Measurements from ENCODE around the gene VPS13C.
"Not testable (repeated sequence)": the region's sequence is repeated elsewhere in the genome, so short reads cannot be mapped to it uniquely, and the experiment has no call there.

Gene VPS13C

DNA sequence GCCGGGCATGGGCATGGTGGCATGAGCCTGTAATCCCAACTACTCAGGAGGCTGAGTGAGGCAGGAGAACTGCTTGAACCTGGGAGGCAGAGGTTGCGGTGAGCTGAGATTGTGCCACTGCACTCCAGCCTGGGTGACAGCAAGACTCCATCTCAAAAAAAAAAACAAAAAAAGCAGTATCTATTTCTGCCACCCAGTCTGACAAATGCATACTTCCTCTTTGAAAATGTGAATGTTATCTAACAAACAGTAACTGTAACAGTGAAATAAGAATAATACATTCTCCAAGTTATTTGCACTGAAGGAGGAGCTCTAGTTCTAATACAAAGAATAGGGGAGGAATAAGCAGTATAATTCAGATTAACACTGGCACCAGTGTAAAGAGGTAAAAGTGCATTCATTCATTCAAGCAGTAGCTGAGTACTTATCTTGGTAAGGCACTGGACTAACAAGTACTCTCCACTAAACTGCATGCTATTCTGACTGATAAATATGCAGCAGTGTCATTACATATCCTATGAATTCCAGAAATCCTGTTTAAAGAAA, 12.9 kb downstream of the VPS13C start:
- DNase-seq (ENCODE audit: low read depth) = no peak

DNA sequence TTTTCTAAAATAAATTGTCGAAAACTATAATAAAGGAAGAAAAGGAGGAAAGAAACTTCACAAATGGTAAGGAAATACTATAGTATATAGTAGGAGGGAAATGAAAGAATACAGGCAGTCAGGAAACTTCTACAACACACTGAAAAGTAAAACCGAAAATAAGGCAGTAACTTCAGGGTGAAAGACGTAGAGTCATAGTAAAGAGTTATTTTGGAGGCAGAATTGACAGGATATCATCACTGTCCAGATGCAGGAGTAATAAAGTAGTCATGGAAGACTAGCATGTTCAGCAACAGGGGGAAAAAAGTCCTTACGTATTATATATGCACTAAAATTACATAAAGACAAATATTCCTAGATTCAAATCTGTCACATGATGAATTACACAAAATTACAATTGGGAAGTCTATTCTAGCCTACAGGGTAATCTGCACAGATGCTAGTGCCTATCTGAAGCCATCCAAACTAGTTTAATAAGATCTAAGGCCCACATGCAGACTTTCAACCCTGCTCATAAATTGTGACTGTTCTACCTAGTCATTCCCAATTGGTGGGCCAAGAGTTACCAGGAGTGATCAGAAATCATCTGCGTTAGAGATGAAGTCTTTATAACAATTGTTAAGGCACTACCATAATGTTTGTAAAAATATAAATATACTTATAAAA, 14.0 kb downstream of the VPS13C start:
- DNase-seq (ENCODE audit: low read depth) = no peak

DNA sequence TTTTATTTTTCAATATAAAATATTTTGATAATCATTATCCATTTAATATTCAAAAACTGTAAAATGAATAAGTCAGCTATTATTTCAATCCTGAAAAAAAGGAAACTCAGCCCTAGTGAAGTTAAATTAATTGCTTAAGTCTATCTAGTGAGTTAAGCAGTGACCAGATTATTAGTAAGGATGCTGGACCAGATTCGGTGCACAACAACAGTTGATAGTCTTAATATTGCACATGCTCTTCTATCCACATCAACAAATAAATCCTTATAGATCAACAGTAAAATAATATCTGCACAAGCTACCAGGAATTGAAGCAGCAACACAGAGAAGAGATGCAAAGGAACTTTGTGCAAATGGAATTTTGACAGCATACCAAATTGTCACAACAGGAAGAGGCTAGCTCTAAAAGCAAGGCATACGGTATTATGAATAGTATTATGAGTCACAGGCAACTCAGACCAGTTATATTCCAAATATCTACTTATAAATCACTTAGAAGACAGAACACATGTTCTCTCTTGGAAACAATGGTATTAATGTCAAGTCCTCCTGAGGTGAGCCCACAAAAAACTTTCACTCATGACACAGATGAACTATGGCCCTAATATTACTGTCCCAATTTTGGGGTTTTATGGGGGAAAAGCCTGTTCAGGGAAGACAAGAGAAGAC, 24.9 kb downstream of the VPS13C start:
- no peak for DNase-seq (ENCODE audit: low read depth)

DNA sequence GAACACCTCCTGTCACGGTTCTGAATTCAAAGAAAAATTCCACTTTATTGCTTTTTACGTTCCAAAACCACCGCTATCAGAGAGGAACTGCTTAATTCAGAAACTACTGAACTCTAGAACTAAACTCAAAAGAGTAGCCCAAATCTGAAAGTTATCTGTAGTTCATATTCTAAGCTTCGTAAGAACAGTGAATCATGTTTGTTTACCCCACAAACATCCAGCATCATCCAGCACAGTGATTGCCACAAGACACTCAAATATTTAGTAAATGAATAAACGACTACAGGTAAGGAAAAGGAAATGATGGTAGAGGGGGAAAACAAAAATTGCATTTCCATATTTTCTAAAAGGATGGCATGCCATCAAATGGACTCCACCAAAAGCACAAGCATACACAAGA, 32.3 kb downstream of the VPS13C start:
- no peak for DNase-seq (ENCODE audit: low read depth)

DNA sequence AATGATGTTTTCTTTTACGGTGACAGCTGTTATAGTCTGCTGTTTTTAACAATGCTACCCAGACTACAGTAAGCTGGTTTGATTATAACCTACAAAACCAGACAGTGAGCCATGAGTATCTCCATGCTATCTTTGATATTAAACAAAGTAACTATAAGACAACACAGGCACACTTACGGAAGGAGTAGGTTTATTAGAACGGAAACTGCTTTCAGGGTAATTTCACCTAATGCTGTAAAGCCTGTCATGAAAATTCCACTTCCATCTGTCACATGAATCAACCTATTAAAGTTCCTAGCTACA, 33.0 kb downstream of the VPS13C start:
- no peak for DNase-seq (ENCODE audit: low read depth)

DNA sequence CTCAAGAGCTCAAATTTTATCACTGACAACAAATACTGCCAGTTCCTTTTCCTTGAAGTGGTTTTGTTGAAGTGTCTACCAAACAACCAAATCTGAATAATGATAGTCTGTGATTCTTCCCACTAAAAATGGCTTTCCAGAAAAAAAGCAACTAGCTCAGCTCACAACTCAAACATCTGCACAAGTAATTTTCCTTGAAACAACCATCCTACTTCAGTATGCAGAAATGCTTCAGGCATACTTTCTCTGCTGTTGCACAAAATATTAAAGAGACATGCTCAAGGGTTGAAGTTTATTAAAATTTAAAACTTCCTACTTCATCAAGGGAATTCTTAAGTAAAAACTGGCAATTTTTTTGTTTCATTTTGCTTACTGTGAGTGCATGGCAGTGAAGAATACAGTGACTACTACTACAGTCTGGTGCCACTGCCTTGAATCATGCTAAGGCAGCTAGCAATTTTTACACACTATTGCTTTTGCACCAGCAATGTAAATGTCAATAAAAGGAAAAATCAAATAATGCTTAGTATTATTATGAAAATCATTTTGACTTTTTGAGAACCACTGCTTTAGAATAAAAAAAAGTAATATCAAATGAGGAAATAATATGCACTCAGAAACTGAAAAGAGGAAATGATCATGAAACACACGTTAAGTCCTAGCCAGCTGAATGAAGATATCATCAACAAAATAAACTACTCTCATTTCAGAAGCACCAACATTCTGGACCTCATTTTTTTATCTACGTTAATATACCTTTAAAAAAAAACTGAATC, 33.6 kb downstream of the VPS13C start:
- DNase-seq (ENCODE audit: low read depth) = no peak

DNA sequence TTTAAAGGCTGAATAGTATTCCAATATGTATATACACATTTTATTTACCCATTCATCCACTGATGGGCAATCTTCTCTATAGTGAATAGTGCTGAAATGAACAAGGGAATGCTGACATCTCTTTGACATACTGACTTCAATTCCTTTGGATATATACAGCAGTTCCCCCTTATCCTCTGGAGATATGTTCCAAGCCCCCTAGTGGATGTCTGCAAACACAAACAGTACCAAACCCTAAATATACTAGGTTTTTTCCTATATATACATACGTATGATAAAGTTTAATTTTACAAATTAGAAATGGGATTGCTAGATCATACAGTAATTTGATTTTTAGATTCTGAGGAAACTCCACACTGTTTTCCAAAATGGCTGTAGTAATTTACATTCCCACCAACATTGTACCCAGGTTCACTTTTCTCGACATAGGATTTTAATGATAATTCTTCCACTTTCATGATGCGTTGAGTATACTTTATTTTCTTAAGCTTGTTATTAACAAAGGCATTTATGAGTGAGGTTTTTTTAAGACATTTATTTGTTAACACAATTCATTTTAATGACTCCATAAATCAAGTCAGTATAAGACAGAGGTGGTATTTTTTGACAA, 38.2 kb downstream of the VPS13C start:
- no peak for DNase-seq (ENCODE audit: low read depth)

DNA sequence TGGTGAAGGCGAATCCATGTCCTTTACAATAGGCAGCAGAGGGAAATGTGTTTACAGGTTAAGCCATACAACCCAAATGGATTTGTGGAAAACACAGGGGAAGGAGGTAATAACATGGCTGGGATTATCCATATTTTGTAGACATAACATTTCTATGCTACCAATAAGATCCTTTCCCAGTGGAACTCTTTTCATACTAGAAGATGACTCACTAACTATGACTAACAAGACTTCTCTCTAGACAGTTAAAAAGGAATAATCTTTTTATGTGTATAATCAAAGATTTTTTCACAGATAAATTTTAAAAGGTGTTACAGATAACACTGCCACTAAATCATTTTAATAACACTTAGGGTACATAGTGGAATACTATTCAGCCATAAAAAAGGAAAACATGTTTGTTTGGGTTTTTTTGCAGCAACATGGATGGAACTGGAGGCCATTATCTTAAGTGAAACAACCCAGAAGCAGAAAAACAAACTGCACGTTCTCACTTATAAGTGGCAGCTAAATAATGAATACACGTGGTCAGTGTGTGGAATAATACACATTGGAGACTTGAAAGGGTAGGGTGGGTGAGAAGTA, 39.6 kb downstream of the VPS13C start:
- DNase-seq (ENCODE audit: low read depth) = peak; percentile 18

DNA sequence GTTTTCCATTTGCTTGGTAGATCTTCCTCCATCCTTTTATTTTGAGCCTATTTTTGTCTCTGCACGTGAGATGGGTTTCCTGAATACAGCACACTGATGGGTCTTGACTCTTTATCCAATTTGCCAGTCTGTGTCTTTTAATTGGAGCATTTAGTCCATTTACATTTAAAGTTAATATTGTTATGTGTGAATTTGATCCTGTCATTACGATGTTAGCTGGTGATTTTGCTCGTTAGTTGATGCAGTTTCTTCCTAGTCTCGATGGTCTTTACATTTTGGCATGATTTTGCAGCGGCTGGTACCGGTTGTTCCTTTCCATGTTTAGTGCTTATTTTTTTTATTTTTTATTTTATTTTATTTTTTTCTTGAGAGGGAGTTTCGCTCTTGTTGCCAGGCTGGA, 54.9 kb downstream of the VPS13C start:
- DNase-seq (ENCODE audit: low read depth) = not testable (repeated sequence)

DNA sequence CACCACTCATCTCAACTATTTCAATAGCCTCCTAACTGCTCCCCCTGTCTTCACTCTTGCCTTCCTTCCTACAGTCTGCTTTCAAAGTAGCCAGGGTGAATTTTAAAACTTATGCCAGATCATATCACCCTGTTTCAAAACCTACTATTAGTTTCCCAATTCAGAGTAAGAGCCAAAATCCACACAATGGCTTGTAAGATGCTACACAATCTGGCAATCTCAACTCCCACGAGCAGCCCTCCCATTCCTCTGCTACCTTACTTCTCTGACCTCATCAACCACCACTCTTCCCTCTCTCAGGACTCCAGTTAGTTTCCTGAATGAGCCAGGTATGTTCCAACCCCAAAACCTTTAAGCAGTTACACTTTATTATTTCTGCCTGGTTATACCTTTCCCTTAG, 62.5 kb downstream of the VPS13C start:
- DNase-seq (ENCODE audit: low read depth) = no peak

DNA sequence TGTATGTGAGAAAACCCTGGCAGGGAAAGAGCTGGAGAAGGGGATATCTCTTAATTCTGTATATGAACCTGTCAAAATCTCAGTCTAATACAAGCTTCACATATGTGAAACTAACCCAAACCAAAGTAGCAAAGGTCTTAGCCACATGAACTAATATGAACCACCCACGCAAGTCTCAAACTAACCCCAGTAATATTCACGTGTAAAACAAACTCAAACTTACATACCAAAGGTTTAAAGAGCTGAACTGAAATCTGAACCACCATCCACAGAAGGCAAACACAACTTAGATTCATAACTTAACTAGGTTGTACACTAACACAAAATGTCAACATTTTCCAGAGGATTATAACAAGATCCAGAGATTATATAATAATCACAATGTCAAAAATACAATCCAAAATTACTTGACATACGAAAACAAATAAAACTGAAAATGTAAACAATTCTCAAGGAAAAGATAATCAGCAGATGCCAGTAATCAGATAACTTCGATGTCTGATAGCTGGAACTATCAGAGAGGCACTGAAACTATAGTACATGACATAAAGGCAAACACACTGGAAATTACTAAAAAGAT, 64.1 kb downstream of the VPS13C start:
- no peak for DNase-seq (ENCODE audit: low read depth)

DNA sequence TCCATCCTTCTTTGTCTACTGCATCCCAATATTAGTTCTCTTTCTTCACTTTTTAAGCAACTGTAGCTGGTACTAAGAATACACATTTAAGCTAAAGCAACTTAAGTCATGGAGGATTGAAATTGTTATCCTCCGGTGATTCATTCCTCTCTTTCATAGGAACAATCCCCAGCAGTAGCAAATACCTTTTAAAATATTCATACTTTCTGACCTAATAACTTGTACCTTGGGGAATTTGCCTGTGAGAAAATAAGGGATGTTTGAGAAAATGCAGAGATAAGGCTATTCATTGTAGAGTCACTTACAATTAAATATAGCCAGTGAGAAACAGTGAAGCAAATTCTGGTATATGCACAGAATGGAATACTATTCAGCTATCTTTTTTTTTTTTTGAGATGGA, 66.0 kb downstream of the VPS13C start:
- DNase-seq (ENCODE audit: low read depth) = peak; percentile 77

DNA sequence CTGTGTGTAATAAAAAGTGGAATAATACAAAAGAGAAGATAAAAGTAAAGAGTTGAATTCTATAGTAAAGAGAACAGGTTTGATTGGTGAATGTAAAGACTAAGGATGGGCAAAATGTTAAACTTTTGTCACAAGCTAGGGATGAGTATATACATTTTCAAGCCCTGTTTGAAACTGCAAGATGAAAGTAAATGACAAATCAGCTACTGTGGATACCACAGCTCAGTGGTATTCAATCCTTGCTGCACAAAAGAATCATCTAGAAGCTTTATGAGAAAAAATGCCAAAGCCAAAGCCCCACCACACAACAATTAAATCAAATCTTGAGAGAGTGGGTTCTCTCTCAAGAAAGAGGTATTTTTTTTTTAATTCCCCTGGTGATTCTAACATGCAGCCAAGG, 67.7 kb downstream of the VPS13C start:
- DNase-seq (ENCODE audit: low read depth) = no peak

DNA sequence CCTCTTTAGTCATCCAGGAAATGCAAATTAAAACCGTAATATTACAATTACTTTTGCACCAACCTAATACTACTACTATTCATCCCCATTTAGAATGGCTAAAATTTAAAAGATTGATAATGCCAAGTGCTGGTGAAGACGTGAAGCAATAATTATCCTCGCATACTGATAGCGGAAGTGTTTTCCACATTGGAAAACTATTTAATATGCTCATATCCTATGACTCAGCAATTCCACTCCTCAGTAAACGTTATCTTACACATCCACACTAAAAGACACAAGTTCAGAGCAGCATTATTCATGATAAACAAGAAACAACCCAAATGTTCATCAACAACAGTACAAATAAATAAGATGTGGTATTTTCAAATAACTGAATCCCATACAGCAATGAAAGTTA, 70.6 kb downstream of the VPS13C start:
- no peak for DNase-seq (ENCODE audit: low read depth)

DNA sequence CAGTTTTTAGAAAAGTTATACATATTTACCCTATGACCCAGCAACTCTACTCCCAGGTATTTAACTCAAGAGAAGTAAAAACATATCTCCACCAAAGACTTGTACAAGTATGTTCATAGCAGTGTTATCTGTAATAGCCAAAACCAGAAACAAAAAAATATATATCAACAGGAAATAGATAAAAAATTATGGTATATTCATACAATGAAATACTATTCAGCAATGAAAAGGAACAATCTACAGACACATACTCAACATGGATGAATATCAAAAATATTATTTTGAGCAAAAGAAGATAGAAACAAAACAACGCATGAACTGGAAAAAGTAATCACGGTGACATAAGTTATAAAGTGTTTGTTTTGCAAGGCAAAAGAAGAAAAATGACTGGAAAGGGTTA, 72.4 kb downstream of the VPS13C start:
- DNase-seq (ENCODE audit: low read depth) = no peak

DNA sequence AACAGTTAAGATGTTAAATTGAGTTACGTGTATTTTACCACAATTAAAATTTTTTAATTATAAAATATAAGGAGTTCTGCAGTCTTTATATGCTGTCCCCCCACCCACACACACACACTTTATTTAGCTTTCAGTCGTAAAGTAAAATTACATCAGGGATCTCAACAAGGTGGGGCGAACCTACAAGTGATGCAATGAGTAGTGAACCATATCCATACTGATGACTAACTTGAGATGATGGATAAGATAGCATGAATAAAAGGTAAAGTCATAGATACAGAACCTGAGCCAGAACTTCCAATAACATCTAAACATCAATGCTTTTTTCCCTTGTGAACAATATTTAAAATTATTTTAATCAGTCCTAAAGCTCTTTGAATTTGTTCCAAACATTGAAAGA, 77.2 kb downstream of the VPS13C start:
- no peak for DNase-seq (ENCODE audit: low read depth)

DNA sequence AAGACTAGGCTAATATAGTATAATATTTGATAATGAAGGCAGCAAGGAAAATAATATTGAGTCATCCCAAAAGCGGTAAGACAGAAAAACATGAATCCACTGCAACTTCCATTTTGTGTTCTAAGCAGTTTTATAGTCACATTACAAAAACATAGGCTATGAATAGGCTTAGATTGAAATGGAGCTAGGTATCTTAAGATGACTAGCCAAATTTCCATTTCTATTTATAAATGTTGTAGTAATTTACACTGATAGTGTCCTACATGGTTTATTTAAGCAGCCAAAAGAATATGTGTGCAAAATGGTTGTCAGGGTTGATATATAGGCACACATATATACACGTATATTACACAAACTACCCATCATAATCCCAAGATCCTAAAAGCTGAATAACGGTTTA, 82.0 kb downstream of the VPS13C start:
- no peak for DNase-seq (ENCODE audit: low read depth)

DNA sequence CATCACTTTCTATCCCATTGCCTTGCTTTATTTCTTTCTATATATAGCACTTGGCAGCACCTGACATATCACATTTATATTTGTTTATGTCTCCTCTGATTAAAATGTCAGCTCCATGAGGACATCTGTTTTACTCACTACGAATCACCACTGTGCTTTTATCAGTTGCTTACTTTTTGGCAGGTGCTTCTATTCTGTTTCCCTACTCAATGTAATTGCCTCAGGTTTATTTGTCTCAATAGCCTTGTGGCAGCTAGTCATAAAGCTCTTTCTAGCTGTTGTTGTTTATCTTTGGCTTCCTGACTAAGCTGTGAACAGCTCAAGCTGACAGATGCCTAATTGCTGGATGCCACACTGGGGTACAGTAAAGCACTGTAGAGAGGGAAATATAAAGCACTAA, 85.5 kb downstream of the VPS13C start:
- no peak for DNase-seq (ENCODE audit: low read depth)

DNA sequence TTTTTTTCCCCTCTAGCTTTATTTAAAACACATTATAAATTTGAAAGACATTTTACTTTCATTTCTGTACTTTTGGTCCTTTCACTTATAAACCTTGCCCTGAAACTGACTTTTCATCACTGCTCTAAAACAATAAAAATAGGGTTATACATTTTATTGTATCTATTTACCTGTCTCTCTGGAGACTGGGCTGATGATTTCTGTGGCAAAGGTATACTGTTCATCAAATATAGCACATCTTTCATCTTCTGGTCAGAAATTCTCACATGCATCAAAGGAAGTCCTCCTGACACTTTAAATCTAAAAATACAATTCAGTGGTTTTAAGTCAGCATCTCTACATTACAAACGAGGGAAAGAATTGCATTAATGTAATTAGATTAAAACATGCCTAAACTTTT, 86.1 kb downstream of the VPS13C start:
- DNase-seq (ENCODE audit: low read depth) = no peak

DNA sequence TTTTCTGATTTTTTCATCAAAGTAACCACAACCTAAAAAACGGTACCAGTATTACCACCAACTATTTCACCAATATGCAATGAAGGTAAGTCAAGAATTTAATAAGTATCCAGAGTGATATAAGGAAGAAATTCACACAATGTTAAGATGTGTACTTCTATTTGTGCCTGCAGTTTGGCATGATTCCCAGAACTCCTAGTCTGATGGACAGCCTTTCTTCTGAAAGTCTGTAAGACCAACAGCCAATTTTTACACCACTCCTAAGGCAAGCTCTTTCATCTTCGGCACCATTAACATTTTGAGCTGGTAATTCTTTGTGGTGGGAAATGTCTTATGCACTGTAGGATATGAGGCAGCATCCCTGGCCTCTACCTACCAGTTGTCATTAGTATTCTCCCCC, 108.3 kb downstream of the VPS13C start:
- DNase-seq (ENCODE audit: low read depth) = no peak

DNA sequence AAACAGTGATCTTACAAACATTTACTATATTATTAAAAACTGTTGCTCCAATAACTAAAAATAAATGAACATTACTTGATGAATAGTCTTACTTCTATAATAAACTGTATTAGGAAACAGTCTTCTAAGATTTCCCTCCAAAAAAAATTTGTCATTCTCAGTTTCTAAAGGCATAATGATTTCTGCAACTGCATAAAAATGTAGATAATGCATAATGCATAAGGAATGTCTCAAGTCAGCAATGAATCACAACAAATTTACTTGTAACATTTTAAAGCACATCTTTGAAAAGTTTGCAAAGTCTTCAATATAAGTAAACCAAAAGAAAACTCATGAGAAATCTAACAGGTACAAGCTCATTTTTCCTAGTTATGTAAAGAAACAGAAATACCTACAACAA, 113.5 kb downstream of the VPS13C start:
- peak; percentile 17 for DNase-seq (ENCODE audit: low read depth)

DNA sequence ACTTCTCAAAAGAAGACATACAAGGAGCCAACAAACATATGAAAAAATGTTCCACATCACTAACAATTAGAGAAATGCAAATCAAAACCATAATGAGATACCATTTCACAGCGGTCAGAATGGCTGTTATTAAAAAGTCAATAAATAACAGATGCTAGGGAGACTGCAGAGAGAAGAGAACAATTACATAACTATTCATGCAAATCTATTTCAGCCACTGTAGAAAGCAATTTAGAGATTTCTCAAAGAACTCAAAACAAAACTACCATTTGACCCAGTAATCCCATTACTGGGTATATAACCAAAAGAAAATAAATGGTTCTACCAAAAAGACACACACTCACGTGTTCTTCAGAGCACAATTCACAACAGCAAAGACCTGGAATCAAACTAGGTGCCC, 116.3 kb downstream of the VPS13C start:
- DNase-seq (ENCODE audit: low read depth) = no peak
